Skin epidermis (tissue), 12 donors: ENCODE results near the gene GJC1.
"Not testable (repeated sequence)": the region's sequence is repeated elsewhere in the genome, so short reads cannot be mapped to it uniquely, and the experiment has no call there.

Experiments
- H3K27ac ChIP-seq, 21 experiments: fragments of 200-600 bp; sonication (generic) in 11 of 21; one replicate each; pipeline ENCODE4 v1.5.0; 2020; ENCODE audit warnings: mild to moderate bottlenecking in 3 of 21, inconsistent platforms in 2 of 21, moderate library complexity in 2 of 21
- H3K4me3 ChIP-seq, 7 experiments: fragments of 200-600 bp; sonication (generic) in 2 of 7; one replicate each; pipeline ENCODE4 v1.5.0; 2020; ENCODE audit warnings: inconsistent platforms in 2 of 7, mild to moderate bottlenecking in 2 of 7, moderate library complexity in 1 of 7

GJC1 gene

DNA sequence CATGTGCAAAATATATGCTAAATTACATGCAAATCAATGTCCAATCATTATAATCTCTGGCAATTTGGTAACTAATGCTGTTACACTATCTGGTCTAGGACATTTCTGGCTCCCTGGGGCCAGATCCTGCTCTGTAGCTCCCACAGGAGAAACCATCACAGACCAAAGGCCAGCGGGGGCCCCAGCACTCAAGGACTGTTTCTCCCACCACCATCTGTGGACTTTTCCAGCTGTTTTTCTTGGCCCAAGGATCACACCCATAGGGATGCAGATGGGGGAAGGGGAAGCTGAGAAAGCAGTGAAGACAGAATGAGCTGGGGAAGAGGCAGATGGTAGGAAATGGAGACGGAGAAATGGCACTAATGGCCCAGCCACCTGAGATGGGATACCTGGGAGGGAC lies 17.5 kb upstream of the GJC1 start, which contains the start of gene HIGD1B:
Gene HIGD1B (plus strand): TSS at position 298 of the 400 bp plus-strand sequence. CDS start 270 bp downstream, outside the sequence.
- H3K4me3 ChIP-seq = no peak within 1 kb of the TSS
- no peak within 1 kb of the TSS for H3K27ac ChIP-seq

DNA sequence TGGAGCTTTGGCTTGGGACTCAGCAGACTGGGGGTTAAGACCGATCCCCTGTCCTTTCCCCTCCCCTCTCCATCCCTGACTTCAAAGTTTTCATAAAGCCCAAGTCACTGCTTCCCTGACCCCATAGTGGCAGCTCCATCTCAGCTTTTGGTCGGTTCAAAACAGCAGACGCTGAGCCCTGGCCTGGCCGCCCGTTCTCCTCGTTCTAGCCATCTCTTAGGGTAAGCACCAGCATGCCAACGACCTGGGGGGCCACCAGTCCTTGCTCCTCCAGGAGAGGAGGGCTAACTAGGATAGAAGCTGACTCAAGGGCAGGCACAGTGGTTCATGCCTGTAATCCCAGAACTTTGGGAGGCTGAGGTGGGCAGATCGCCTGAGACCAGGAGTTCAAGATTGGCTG lies 16.1 kb upstream of the GJC1 start:
- H3K27ac ChIP-seq = no peak overlapping the region
- no peak overlapping the region for H3K4me3 ChIP-seq

GRCh38 chr17:44844390-44844830 lies 14.3 kb upstream of the GJC1 start:
- H3K27ac ChIP-seq = no peak overlapping the region

GRCh38 chr17:44842748-44843147 lies 12.7 kb upstream of the GJC1 start:
- Histone ChIP-seq H3K27ac (peak overlapping the region in 1 of 21 experiments; percentile 28), H3K4me3 (no peak overlapping the region)

More at GRCh38 chr17:44844390-44844830, 14.3 kb upstream of the GJC1 start:
- H3K4me3 ChIP-seq = no peak overlapping the region

- Histone ChIP-seq H3K27ac (peak overlapping the region in 1 of 21 experiments; percentile 44), H3K4me3 (no peak overlapping the region)
These were observed 10.8 kb upstream of the GJC1 start for GRCh38 chr17:44840936-44841335.

DNA sequence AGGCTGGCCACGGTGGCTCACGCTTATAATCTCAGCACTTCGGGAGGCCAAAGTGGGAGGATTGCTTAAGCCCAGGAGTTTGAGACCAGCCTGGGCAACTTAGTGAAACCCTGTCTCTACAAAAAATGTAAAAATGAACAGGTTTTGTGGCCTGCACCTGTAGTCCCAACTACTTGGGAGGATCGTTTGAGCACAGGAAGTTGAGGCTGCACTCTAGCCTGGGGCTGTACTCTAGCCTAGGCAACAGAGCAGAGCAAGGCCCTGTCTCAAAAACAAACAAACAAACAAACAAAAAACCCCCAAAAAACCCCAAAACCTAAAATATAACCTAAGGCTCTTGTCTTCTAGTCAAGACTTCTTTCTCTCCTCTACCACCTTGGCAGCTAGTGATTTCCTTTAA lies 10.2 kb upstream of the GJC1 start:
- no peak overlapping the region for H3K4me3 ChIP-seq
- H3K27ac ChIP-seq = peak overlapping the region in 1 of 21 experiments; percentile 44

DNA sequence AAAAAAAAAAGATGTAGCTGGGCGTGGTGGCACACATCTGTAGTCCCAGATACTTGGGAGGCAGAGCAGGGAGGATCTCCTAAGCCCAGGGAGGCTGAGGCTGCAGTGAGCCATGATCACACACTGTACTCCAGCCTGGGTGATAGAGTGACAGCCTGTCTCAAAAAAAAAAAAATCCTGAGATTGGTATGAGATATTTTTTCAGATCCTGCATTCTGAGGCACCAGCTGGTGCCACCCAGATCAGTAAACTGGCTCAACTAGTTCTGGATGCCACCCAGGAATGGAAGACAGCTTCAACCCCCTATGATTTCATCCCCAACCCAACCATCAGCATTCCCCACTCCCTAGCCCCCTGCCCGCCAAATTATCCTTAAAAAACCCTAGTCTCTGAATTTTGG lies 7.1 kb upstream of the GJC1 start:
- no peak overlapping the region for H3K4me3 ChIP-seq
- H3K27ac ChIP-seq = no peak overlapping the region

DNA sequence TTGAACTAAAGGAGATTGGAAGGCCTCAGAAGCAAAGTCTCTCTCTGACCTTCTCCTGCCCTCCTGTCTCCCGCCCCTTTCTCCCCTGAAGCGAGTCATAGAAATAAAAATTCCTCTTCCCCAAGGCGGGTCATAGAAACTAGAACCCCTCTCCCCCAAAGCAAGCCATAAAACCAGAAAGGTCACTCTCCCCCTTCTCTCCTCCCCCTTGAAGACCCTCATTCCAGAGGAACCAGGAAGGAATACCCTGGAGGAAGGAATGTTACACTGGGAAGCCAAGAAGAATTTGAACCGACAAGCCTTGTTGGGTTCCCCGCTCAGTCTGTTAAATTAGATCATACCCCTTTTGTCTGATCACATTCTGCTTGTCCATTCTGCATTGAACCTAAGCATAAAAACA lies 2.7 kb upstream of the GJC1 start:
- H3K27ac ChIP-seq = no peak overlapping the region
- H3K4me3 ChIP-seq = no peak overlapping the region

- Histone ChIP-seq H3K4me3 (no peak overlapping the region), H3K27ac (no peak overlapping the region)
These were observed 1.3 kb upstream of the GJC1 start for GRCh38 chr17:44831371-44831770.

GRCh38 chr17:44830359-44831288 lies 537 bp upstream of the GJC1 start:
- H3K27ac ChIP-seq = peak overlapping the region in 8 of 21 experiments; percentile 24 to 91 (median 76)
- H3K4me3 ChIP-seq = peak overlapping the region; percentile 39 to 57 (median 48)

DNA sequence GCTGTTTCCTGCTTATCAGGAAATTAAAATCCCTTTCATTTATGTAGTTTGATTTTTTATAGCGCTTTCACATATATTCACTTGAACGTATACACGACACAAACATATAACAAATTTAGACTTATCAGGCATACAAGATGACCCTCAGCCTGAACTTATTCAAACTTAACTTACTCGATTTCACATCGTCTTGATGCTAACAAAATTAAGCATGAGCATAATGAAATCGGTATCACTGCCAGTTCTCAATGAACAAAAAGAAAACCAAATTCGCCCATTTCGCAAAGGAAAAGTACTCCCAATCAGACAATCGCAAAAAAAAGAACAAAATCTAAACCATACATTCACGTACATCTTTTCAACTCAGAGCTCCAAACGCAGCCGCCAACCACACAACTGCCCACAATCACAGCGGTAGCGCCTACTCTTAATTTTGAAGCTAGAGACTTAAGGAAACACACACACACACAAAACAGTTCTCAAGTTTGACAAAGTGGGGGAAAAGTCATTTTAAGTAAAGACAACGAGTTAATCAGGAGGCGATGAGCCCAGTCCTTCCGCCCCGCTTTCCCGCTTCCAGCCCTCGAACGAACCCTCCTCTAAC lies 1.1 kb downstream of the GJC1 start:
- H3K27ac ChIP-seq = peak overlapping the region in 19 of 21 experiments; percentile 23 to 91 (median 74)

GRCh38 chr17:44827863-44828262 lies 2.2 kb downstream of the GJC1 start:
- Histone ChIP-seq H3K27ac (peak overlapping the region in 2 of 21 experiments; percentile 0 to 27), H3K4me3 (no peak overlapping the region)

More for the DNA sequence above, 1.1 kb downstream of the GJC1 start:
- peak overlapping the region; percentile 39 to 57 (median 48) for H3K4me3 ChIP-seq

GRCh38 chr17:44826123-44826790 lies 3.8 kb downstream of the GJC1 start:
- H3K27ac ChIP-seq = no peak overlapping the region

GRCh38 chr17:44825236-44825635 lies 4.9 kb downstream of the GJC1 start:
- not testable (repeated sequence) for H3K27ac ChIP-seq, H3K4me3 ChIP-seq

More at GRCh38 chr17:44826123-44826790, 3.8 kb downstream of the GJC1 start:
- no peak overlapping the region for H3K4me3 ChIP-seq

GRCh38 chr17:44820631-44821212 lies 9.4 kb downstream of the GJC1 start:
- Histone ChIP-seq H3K4me3 (no peak overlapping the region), H3K27ac (peak overlapping the region in 3 of 21 experiments; percentile 19 to 55 (median 46))

GRCh38 chr17:44818508-44818907 lies 11.6 kb downstream of the GJC1 start:
- not testable (repeated sequence) for H3K4me3 ChIP-seq, H3K27ac ChIP-seq

- no peak overlapping the region for H3K27ac ChIP-seq
- H3K4me3 ChIP-seq = no peak overlapping the region
These were observed 17.8 kb downstream of the GJC1 start for GRCh38 chr17:44812263-44812662.

DNA sequence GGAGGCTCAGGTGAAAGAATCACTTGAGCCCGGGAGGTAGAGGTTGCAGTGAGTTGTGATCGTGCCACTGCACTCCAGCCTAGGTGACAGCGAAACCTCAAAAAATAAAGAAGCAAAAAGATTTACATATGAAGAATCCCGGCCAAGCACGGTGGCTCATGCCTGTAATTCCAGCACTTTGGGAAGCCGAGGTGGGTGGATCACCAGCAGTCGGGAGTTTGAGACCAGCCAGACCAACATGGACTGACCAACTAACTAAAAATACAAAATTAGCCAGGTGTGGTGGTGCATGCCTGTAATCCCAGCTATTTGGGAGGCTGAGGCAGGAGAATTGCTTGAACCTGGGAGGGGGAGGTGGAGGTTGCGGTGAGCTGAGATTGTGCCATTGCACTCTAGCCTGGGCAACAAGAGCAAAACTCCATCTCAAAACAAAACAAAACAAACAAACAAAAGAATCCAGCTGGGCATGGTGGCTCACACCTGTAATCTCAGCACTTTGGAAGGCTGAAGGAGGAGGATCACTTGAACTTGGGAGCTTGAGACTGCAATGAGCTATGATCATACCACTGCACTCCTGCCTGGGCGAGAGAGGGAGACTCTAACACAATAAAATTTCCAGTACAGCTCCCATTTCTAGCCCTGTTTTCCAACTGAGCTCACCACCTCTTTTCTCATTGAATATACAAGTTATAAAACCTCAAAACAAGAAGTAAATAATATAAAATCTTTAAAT lies 21.3 kb downstream of the GJC1 start:
- not testable (repeated sequence) for H3K4me3 ChIP-seq, H3K27ac ChIP-seq

DNA sequence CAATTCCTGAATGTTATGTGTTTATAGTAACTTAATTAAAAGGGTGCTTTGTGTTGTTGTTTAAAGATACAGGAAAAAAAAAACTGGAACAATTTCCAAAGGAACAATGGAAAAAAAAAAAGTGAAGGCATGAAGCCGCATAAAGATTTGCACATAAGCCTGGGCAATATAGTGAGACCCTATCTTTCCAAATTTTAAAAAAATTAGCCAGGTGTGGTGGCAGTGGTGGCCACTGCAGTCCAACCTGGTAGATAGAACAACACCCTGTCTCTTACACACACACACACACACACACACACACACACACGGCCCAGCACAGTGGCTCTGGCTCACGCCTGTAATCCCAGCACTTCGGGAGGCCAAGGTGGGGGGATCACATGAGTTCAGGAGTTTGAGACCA lies 21.9 kb downstream of the GJC1 start:
- Histone ChIP-seq H3K4me3 (no peak overlapping the region), H3K27ac (no peak overlapping the region)
